Astrocyte (in vitro differentiated cells and primary cell): Measurements from ENCODE around the gene FSTL4.

Source experiments
- CTCF ChIP-seq: IDR thresholded peaks from 2 replicates; pipeline ENCODE4 v1.5.1; 2011; ENCODE audit warnings: low read depth, mild to moderate bottlenecking, inconsistent platforms, low read length, moderate library complexity; ENCODE audit not compliant: insufficient read depth
- EZH2 ChIP-seq: IDR thresholded peaks from 2 replicates; pipeline ENCODE4 v1.6.1; 2012; ENCODE audit warnings: mild to moderate bottlenecking, low read length, inconsistent platforms; ENCODE audit not compliant: insufficient read depth

- TF ChIP-seq CTCF (no peak), EZH2 (no peak)
Observed at GRCh38 chr5:133252133-133252480, 360.2 kb downstream of the FSTL4 start.
